ENCODE measurements around the gene TRAM2.

- TF ChIP-seq CTCF (IDR thresholded peaks at IDR 0.05) (no peak), POLR2A (IDR thresholded peaks at IDR 0.05) (no peak)
These were observed 17.4 kb upstream of the TRAM2 start for GRCh38 chr6:52594221-52594620.

Data from adrenal gland (tissue), 5 donors.